ENCODE results near the gene UMAD1.

Gene UMAD1

GRCh38 chr7:7720750-7721621, 80.4 kb downstream of the UMAD1 start:
- no peak for DNase-seq (ENCODE audit: low read depth in 2 of 2)

- no peak for DNase-seq (ENCODE audit: low read depth in 2 of 2)
Observed at GRCh38 chr7:7731732-7732131, 91.2 kb downstream of the UMAD1 start.

- no peak for DNase-seq (ENCODE audit: low read depth in 2 of 2)
Observed at GRCh38 chr7:7732621-7733281, 92.2 kb downstream of the UMAD1 start.

- no peak for DNase-seq (ENCODE audit: low read depth in 2 of 2)
Observed at GRCh38 chr7:7736671-7737070, 96.1 kb downstream of the UMAD1 start.

GRCh38 chr7:7737674-7738073, 97.1 kb downstream of the UMAD1 start:
- no peak for DNase-seq (ENCODE audit: low read depth in 2 of 2)

GRCh38 chr7:7738177-7738576, 97.6 kb downstream of the UMAD1 start:
- DNase-seq (ENCODE audit: low read depth in 2 of 2) = no peak

- DNase-seq (ENCODE audit: low read depth in 2 of 2) = no peak
Observed at GRCh38 chr7:7738622-7739021, 98.1 kb downstream of the UMAD1 start.

GRCh38 chr7:7739204-7740036, 98.9 kb downstream of the UMAD1 start:
- no peak for DNase-seq (ENCODE audit: low read depth in 2 of 2)

GRCh38 chr7:7740037-7740355, 99.4 kb downstream of the UMAD1 start:
- no peak for DNase-seq (ENCODE audit: low read depth in 2 of 2)

GRCh38 chr7:7742223-7742622, 101.7 kb downstream of the UMAD1 start:
- DNase-seq (ENCODE audit: low read depth in 2 of 2) = no peak

- DNase-seq (ENCODE audit: low read depth in 2 of 2) = no peak
Observed at GRCh38 chr7:7745258-7745657, 104.7 kb downstream of the UMAD1 start.

- DNase-seq (ENCODE audit: low read depth in 2 of 2) = no peak
Observed at GRCh38 chr7:7745966-7746365, 105.4 kb downstream of the UMAD1 start.

GRCh38 chr7:7746458-7746857, 105.9 kb downstream of the UMAD1 start:
- DNase-seq (ENCODE audit: low read depth in 2 of 2) = no peak

GRCh38 chr7:7750571-7751242, 110.2 kb downstream of the UMAD1 start:
- no peak for DNase-seq (ENCODE audit: low read depth in 2 of 2)

GRCh38 chr7:7751243-7752092, 110.9 kb downstream of the UMAD1 start:
- DNase-seq (ENCODE audit: low read depth in 2 of 2) = no peak

GRCh38 chr7:7756577-7756976, 116.0 kb downstream of the UMAD1 start:
- no peak for DNase-seq (ENCODE audit: low read depth in 2 of 2)

- DNase-seq (ENCODE audit: low read depth in 2 of 2) = no peak
Observed at GRCh38 chr7:7757576-7757975, 117.0 kb downstream of the UMAD1 start.

GRCh38 chr7:7761340-7761973, 120.9 kb downstream of the UMAD1 start:
- DNase-seq (ENCODE audit: low read depth in 2 of 2) = no peak

GRCh38 chr7:7761974-7762779, 121.6 kb downstream of the UMAD1 start:
- DNase-seq (ENCODE audit: low read depth in 2 of 2) = no peak
